GM03348 (cell line): Measurements from ENCODE around the gene KRTAP1-3.
"Not testable (repeated sequence)": the region's sequence is repeated elsewhere in the genome, so short reads cannot be mapped to it uniquely, and the experiment has no call there.

Experiments used
- DNase-seq: peaks from one replicate; pipeline ENCODE4 v3.0.0; 2012; ENCODE audit warnings: low spot score

KRTAP1-3 gene

DNA sequence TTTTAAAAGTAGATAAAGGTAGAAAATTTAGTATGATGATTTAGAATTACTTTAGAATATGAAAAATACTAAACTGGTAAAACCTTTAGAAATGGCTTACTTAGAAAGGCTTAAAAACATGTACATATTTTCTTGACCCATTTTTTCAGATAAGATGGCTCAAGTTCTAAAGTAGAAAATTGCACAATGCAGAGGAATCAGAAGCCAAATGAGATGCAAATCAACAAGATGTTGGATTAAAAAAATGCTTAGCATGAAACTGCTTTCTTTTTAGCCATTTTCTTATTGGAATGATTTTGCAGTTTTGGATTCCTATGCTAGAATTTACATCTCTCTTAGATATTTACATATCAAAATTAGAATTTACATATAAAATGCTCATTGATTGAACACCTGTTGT, 24.2 kb downstream of the KRTAP1-3 start:
- peak; percentile 9 for DNase-seq

DNA sequence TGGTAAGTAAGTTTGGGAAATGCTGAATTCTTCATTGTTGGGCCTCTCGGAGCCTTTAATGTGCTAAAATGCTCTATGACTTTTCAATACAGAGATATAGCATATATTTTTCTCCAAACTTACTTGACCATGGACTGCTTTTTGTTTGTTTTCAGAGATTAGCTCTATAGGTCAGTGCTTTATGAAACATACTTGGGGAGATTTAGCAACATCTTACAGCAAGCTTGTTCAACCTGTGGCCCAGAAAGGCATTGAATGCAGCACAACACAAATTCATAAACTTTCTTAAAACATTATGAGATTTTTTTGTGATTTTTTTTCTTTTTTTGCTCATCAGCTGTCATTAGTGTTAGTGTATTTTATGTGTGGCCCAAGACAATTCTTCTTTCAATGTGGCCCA, 24.7 kb downstream of the KRTAP1-3 start:
- no peak for DNase-seq

DNA sequence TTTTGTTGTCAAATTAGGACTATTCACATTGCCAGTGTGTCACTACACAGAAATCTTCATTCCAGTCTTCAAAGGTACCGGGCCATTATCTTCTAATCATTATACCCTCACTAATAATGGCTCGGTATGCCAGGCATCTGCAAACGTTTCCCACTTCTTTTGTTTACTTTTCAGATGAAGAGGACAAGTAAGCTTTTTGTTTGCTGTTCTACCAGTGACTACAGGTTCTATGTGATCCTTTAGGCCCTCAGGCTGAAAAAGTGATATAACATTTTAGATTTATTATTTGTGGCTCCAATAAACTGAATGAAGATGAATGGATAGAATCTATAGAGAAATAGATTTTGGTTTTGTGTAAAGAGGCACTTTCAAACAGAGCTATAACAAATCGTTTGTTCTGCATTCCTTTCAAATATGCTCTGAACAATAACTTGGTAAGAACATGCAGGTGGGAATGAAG, 25.3 kb downstream of the KRTAP1-3 start:
- no peak for DNase-seq

DNA sequence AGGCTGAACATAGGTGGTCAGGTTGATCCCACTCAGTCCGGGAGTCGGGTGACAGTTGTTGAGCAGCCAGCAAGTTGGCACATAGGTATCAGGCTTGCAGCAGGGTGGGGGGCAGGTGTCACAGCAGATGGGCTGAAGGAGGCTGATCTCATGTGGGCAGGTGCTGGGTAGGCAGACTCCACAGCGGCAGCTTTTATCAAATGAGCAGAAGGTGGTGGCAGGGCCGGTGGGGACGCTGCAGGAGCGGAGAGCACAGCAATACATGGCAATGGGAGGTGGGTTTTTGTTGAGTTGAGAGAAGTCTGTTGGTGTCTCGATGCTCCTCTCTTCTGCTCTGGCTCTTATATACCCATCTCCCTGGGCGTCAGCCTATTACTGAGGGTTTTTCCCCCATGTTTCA, 25.9 kb downstream of the KRTAP1-3 start, which contains the start of gene KRTAP3-1:
KRTAP3-1 (minus strand) TSS at position 318 of the 400 bp plus-strand sequence; CDS start at position 264, 54 bp downstream.
- DNase-seq: no peak

DNA sequence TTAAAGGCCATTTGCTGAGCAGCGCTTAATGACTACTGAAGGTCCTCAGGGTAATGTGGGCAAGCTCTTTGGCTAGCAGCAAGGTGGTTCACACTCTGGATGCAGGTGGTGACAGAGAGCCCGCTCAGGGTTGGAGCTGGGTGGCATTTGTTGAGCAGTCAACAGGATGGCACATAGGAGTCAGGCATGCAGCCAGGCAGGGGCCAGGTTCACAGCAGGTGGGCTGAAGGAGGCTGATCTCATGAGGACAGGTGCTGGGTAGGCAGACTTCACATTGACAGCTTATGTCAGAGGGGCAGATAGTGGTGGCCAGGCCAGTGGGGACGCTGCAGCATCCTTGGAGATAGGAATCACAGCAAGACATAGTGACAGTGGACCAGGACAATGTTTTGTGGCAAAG, 30.3 kb downstream of the KRTAP1-3 start:
- no peak for DNase-seq

DNA sequence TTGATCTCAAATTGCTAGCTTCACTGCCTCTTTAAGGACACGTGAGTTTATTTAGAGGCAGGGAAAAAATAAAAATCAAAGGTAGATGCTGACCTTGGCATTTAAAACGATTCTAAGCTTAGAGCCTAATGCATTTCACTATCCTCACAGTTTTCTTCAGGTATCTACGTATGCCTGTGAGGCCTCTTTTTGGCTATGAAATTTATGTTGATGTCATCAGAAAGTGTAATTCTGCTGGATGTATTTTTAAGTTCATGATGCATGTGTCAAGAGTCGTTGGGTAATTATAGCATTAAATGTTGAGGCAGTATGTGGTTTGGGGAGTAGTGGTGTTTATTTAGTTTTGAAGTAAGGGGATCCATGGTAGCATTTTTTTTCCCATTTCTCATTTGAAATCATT, 30.7 kb downstream of the KRTAP1-3 start:
- DNase-seq: no peak

DNA sequence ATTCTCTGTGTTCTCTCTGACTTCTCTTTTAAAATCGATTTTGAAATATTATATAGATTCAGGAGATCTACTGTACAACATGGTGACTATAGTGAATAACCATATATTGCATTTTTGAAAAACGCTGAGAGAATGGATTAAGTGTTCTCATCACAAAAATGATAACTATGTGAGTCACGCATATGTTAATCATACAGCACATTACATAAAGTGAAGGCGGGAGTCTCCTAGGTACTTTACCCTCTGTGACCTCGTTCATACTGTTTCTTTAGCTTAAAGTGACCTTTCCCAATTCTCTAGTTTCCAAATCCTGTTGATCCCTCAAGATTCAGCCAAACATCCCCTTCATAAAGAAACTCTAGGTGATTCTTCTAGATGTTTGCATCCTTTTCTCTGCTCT, 31.9 kb downstream of the KRTAP1-3 start:
- DNase-seq: no peak

DNA sequence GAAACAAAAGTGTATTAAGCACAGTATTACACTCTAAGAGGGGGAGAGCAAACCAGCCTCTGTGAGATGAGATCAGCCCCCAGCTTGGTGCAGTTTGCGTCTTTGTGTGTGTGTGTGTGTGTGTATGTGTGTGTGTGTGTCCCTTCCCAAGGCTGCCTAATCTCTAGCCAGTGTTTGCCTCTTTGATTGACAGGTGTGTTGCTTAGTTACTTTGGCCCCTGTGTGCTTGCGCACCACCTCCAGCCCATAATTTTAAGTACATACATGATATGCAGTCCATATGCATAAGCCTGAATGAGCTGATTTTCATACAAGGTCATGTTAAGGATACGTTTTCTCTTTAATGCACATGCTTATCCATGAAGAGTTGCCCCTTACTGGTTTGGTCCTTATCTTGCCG, 32.9 kb downstream of the KRTAP1-3 start:
- no peak for DNase-seq

DNA sequence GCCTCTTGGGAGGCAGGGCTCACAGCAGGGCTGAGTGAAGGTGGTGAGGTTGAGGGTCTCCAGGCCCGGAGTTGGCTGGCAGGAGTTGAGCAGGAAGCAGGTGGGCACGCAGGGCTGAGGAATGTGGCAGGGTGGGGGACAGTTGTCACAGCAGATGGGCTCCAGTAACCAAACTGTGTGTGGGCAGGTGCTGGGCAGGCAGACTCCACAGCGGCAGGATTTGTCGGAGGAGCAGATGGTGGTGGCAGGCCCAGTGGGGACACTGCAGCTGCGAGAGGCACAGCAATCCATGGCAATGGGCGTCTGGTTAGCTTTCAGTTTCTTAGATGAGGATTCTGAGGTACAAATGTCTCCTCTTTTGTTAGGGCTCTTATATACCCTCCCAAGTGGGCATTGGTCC, 35.1 kb downstream of the KRTAP1-3 start, which contains the start of gene KRTAP3-2:
KRTAP3-2 (minus strand) TSS at position 344 of the 400 bp plus-strand sequence; CDS start at position 291, 53 bp downstream.
- not testable (repeated sequence) for DNase-seq

DNA sequence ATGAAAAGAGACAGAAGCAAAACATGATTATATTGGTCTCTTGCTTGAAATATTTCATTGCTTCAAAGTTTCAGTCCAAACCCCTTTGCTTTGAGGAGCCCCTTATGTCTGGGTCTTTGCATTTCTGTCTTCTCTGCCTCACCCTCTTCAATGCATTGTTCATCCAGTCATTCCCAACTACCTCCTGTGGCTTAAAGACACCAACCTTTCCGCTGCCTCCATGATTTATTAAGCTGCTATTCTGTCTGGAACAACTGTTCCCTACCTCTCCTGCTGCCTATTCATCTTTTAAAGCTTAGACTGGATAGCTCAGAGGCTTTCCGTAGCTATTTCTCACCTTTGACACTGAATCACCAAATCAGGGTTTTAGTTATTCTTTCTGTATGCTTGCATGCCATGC, 37.3 kb downstream of the KRTAP1-3 start:
- DNase-seq: no peak

DNA sequence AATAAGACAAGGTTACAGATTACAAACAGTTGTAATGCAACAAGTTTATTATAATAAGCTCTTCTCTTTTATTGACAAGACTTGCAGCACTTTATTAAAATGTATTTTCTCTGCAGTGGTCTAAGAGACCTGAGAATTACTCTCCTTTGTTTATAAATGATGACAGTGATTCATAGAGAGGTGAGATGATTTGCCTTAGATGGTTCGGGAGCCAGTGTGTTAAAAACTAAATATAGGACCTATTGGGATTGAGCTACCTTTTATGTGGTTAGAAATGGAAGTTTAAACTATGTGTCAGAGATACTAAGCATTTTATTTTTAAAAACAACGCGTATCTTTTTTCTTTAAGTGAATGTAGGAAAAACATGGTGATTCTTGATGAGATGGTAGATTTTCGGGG, 37.8 kb downstream of the KRTAP1-3 start:
- no peak for DNase-seq

DNA sequence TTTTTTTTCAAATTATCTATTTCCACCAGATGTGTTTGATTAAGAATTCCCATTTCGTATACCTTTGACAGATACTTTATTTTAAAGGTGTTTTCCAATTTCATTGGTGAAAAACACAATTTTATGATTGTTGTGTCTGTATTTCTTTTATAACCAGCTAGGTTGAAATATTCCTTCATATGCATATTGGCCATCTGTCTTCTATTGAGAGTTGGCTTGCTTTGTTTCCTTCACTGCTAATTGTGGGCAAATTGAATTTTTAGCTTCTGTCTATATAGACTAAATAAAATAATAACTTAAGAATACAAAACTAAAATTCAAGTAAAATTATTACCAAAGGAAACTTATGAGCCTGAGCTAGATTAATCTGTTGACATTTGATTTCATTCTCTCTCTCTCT, 39.6 kb downstream of the KRTAP1-3 start:
- DNase-seq: no peak

DNA sequence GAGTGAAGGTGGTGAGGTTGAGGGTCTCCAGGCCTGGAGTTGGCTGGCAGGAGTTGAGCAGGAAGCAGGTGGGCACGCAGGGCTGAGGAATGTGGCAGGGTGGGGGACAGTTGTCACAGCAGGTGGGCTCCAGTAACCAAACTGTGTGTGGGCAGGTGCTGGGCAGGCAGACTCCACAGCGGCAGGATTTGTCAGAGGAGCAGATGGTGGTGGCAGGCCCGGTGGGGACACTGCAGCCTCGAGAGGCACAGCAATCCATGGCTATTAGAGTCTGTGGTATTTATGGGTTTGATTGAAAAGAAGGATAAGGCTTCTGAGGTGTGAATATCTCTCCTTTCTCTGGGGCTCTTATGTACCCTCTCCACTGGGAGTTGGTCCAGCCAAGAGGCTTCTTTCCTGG, 40.8 kb downstream of the KRTAP1-3 start, which contains the start of gene KRTAP3-3:
KRTAP3-3 (minus strand) TSS at position 326 of the 400 bp plus-strand sequence; CDS start at position 259, 67 bp downstream.
- DNase-seq: no peak

DNA sequence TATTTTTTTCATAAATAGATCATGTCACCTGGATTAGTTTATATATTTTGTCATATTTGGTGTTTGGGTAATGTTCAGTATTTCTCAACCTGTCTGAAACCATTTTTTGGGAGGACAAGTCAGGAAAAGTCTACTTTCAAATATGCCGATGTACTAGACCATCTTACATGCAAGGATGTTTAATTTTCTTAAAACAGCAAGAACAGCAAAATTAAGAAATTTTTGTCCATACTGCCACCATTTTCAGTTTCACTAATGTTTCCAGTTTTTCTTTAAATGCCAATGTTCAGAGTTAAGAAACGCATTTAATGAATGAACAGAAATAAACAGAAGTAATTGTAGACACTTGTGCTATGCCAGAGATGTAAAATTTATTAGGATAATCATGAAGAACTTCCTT, 41.6 kb downstream of the KRTAP1-3 start:
- no peak for DNase-seq

DNA sequence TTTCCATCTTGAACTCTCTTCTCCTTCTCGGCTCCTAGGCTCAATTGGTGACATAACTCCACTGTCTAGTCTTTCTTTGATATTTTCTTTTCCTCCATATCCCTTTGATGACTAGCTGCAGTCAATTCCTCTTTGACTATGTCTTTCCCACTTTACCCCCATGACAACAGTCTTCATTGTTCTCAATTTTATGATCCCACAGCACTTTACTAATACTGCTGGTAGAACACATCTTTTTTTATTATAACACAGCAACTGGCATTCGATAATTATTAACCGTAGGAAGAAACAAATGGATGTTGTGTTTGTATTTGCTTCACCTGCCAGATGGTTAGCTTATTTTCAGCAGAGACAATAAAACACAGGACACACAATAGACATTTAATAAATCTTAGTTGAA, 42.0 kb downstream of the KRTAP1-3 start:
- DNase-seq: no peak

DNA sequence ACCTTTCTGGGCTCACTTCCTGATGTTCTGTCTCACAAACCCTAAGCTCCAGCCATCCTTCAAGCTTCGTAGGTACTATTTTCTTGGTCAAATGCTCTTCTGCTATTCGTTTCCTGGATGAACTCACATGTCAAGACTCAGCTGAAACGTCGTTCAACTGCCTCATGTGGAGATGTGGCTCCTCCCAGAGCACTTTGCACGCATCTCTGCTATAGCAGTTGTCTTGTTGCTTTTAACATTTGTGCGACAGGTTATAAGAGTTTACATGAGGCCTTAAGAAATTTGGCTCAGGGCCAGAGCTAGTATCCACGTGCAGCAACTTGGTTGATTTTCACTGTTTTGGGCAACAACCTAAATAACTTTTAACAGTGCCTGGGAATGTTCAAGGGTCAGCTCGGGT, 47.8 kb downstream of the KRTAP1-3 start:
- DNase-seq: no peak

DNA sequence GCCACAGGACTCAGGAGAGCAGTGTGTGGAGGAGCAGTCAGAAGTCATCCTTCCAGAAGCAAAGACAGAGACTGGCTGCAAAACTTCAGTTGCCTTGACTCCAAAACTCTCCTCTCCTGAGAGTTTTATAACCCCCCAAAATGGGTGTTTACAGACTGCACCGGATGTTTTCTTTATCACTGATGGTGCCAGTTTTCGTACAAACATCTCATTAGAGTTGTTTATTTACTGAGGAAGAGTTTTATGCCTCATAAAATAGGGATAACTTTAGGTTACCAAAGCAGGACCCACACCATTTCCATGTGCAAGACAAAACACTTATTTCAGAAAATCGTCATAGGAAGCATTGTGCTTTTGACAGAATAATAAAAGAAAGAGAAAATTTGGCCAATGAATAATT, 50.4 kb downstream of the KRTAP1-3 start, which contains the start of gene KRT40:
KRT40 (minus strand) TSS at position 101 of the 400 bp plus-strand sequence; CDS start at position 48, 53 bp downstream.
- DNase-seq: no peak
